B cell (primary cell): ENCODE measurements around the gene GADL1. TPM values are rescaled to one million over a fixed set of nuclear protein-coding genes. Genes with fewer than 3 reads are reported as not detected.

Source experiments
- ATAC-seq: fragments of 200-7000 bp; cut with Tn5 transposase; one replicate; pipeline ENCODE4 v1.10.0; 2021; ENCODE audit warnings: low read depth, mild to moderate bottlenecking, moderate number of reproducible peaks, moderate library complexity
- CTCF ChIA-PET: fragments of 350-600 bp; sonication (Branson Sonifier 250); formaldehyde crosslinking; loops from one replicate; lab custom pipeline; 2021; ENCODE audit warnings: antibody characterized with exemption, inconsistent platforms; lab: Charles Lee
- POLR2A ChIA-PET: fragments of 350-600 bp; sonication (Branson Sonifier 250); formaldehyde crosslinking; loops from one replicate; lab custom pipeline; 2021; ENCODE audit warnings: antibody characterized with exemption; lab: Charles Lee
- DNase-seq: peaks from one replicate; pipeline ENCODE4 v3.0.0; 2013
- H2AFZ ChIP-seq: 2 replicates; pipeline ENCODE4 v1.6.1; 2012; ENCODE audit warnings: mild to moderate bottlenecking, low read depth, low read length; ENCODE audit not compliant: insufficient read depth, poor library complexity, severe bottlenecking
- H3K27ac ChIP-seq, 2 donors: 1 replicate in 1 of 2; 2 replicates in 1 of 2; pipeline ENCODE4 v1.5.1; 2012 to 2013; ENCODE audit warnings: low read length in 2 of 2, mild to moderate bottlenecking in 2 of 2, moderate library complexity in 1 of 2
- H3K27me3 ChIP-seq, 4 experiments: fragments of 200-600 bp in 1 of 4; sonication (generic) in 1 of 4; replicated peaks in 1 of 4; 1 replicate in 2 of 4; 2 replicates in 2 of 4; pipeline versions ENCODE4 v1.6.1 to v1.7.0; 2013 to 2016; ENCODE audit warnings: low read length in 3 of 4, mild to moderate bottlenecking in 2 of 4, mixed read lengths in 1 of 4, moderate library complexity in 1 of 4; ENCODE audit not compliant: insufficient read depth in 4 of 4, control insufficient read depth in 3 of 4; ENCODE audit errors: control extremely low read depth in 1 of 4
- H3K36me3 ChIP-seq, 2 experiments: replicated peaks in 1 of 2; 1 replicate in 1 of 2; 2 replicates in 1 of 2; pipeline versions ENCODE4 v1.6.1 to v1.7.1; 2013; ENCODE audit warnings: low read length in 1 of 2; ENCODE audit not compliant: insufficient read depth in 2 of 2, control insufficient read depth in 1 of 2; ENCODE audit errors: control extremely low read depth in 1 of 2, extremely low read depth in 1 of 2
- H3K4me1 ChIP-seq, 2 donors: fragments of 200-600 bp in 1 of 2; sonication (generic) in 1 of 2; 1 replicate in 1 of 2; 2 replicates in 1 of 2; pipeline versions ENCODE4 v1.5.1 to v1.6.1; 2013 to 2017; ENCODE audit warnings: low read length in 2 of 2; ENCODE audit not compliant: control insufficient read depth in 2 of 2, insufficient read depth in 2 of 2
- H3K4me2 ChIP-seq: replicated peaks from 2 replicates; pipeline ENCODE3; 2012; ENCODE audit warnings: mild to moderate bottlenecking, low read depth, low read length; ENCODE audit not compliant: poor library complexity, severe bottlenecking
- H3K4me3 ChIP-seq, 5 experiments: fragments of 200-600 bp in 1 of 5; sonication (generic) in 1 of 5; 1 replicate in 3 of 5; 2 replicates in 2 of 5; pipeline versions ENCODE4 v1.5.1 to v1.7.0; 2011 to 2016; ENCODE audit warnings: low read length in 4 of 5, mild to moderate bottlenecking in 4 of 5, low read depth in 2 of 5, control low read depth in 1 of 5, moderate library complexity in 1 of 5; ENCODE audit not compliant: insufficient read depth in 1 of 5; ENCODE audit errors: control extremely low read depth in 1 of 5, extremely low read depth in 1 of 5
- H3K79me2 ChIP-seq: fragments of 200-600 bp; sonication (generic); one replicate; pipeline ENCODE4 v1.6.0; 2016; ENCODE audit warnings: low read length; ENCODE audit not compliant: control insufficient read depth, insufficient read depth
- H3K9ac ChIP-seq: fragments of 200-600 bp; sonication (generic); 2 replicates; pipeline ENCODE4 v1.6.1; 2017; ENCODE audit warnings: mild to moderate bottlenecking, low read length, moderate library complexity
- H3K9me3 ChIP-seq, 3 donors: one replicate each; pipeline versions ENCODE4 v1.6.1 to v1.7.1; 2013; ENCODE audit warnings: low read length in 2 of 3; ENCODE audit not compliant: control insufficient read depth in 2 of 3, insufficient read depth in 1 of 3; ENCODE audit errors: control extremely low read depth in 1 of 3
- H4K20me1 ChIP-seq: 2 replicates; pipeline ENCODE4 v1.6.0; 2012; ENCODE audit warnings: mild to moderate bottlenecking, low read length; ENCODE audit not compliant: insufficient read depth, control insufficient read depth, poor library complexity, severe bottlenecking
- H3K27ac Mint-ChIP-seq: one replicate; pipeline ENCODE4 v1.8.0; 2021; ENCODE audit warnings: mixed read lengths
- H3K27me3 Mint-ChIP-seq: one replicate; pipeline ENCODE4 v1.8.0; 2021; ENCODE audit warnings: mixed read lengths
- H3K4me1 Mint-ChIP-seq: one replicate; pipeline ENCODE4 v1.8.0; 2021; ENCODE audit warnings: mixed read lengths
- H3K4me3 Mint-ChIP-seq: one replicate; pipeline ENCODE4 v1.8.0; 2021; ENCODE audit warnings: mixed read lengths
- H3K9me3 Mint-ChIP-seq: one replicate; pipeline ENCODE4 v1.8.0; 2022; ENCODE audit warnings: mixed read lengths; ENCODE audit not compliant: insufficient read depth
- EZH2 ChIP-seq: IDR thresholded peaks from 2 replicates; pipeline ENCODE4 v1.6.1; 2012; ENCODE audit warnings: borderline replicate concordance, low read depth, mild to moderate bottlenecking, moderate library complexity, low read length; ENCODE audit not compliant: insufficient read depth, poor library complexity, severe bottlenecking
- WGBS: methylation state at CpG from one replicate; pipeline ENCODE4 v1.1.5; 2013; ENCODE audit warnings: missing lambda C conversion rate; ENCODE audit not compliant: insufficient coverage; 5-methylcytosine and 5-hydroxymethylcytosine counted together
- intact Hi-C: fragments of 100-400 bp; cut with micrococcal nuclease; formaldehyde crosslinking; loops from one replicate; pipeline ENCODE4 v1.10.0; 2022
- polyA plus RNA-seq: library from polyadenylated mRNA; depleted of rRNA; stranded (reverse); fragments of >200 nt; gene quantifications from 2 replicates; pipeline ENCODE4 v1.2.3, GENCODE V29; 2012
- total RNA-seq, 2 donors: library from RNA; stranded (reverse); fragments of 120-200 nt in 1 of 2; gene quantifications; 1 replicate in 1 of 2; 2 replicates in 1 of 2; pipeline versions ENCODE4 v1.2.3 to v1.2.4, GENCODE V29; 2013 to 2022
- TF ChIP-seq, protein P1 (sequence below): fragments of 200-600 bp; IDR thresholded peaks from one replicate; pipeline ENCODE4 v1.8.0; 2022; ENCODE audit warnings: antibody characterized with exemption, mild to moderate bottlenecking

The GADL1 gene
- total and polyA plus RNA-seq, 2 donors (not counting 1 experiment from before 2014, with no cell fraction given) = not detected

DNA sequence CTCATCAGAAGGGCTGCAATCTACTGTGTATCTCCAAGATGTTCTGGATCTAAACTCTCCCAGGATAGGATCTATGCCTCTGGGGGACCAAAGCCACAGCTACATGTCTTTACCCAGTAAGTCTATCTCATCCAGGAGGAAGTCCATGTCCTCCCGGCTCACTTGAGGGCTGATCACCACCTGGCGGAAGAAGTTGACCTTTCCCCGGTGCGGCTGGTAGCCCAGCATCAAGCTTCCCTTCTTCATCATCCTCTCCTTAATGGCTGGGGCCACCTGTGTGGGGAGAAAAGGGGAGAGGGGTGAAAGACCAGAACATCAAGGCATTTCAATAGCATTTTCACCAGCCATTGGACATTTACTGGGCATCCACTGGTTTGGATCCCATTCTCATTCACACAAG, 166.3 kb downstream of the GADL1 start:
- Histone ChIP-seq H3K4me3 (no peak overlapping the region), H3K4me2 (no peak overlapping the region), H3K36me3 (no peaks in the 10 kb centered on the region), H4K20me1 (no peaks in the 10 kb centered on the region), H2AFZ (no peak overlapping the region), H3K27me3 (no peaks in the 10 kb centered on the region), H3K27ac (no peak overlapping the region), H3K4me1 (no peaks in the 10 kb centered on the region), H3K9me3 (no peaks in the 10 kb centered on the region), H3K79me2 (no peaks in the 10 kb centered on the region), H3K9ac (no peak overlapping the region)
- intact Hi-C loops = no loop called here
- peaks cover 8% of the 10 kb centered on the region for H3K27me3 Mint-ChIP-seq
- ATAC-seq = no peak
- ChIA-PET CTCF (interaction anchor here (0.8 kb wide), 1 partner anchor 529 kb away, joined by 3 read pairs; no protein-coding TSS in a partner anchor), POLR2A (no interaction called here)
- H3K9me3 Mint-ChIP-seq = no peaks in the 10 kb centered on the region
- H3K4me1 Mint-ChIP-seq = no peaks in the 10 kb centered on the region
- WGBS = no CpG with 5 or more reads among the region's 4 CpGs
- no peak overlapping the region for H3K4me3 Mint-ChIP-seq
- TF ChIP-seq, protein P1, sequence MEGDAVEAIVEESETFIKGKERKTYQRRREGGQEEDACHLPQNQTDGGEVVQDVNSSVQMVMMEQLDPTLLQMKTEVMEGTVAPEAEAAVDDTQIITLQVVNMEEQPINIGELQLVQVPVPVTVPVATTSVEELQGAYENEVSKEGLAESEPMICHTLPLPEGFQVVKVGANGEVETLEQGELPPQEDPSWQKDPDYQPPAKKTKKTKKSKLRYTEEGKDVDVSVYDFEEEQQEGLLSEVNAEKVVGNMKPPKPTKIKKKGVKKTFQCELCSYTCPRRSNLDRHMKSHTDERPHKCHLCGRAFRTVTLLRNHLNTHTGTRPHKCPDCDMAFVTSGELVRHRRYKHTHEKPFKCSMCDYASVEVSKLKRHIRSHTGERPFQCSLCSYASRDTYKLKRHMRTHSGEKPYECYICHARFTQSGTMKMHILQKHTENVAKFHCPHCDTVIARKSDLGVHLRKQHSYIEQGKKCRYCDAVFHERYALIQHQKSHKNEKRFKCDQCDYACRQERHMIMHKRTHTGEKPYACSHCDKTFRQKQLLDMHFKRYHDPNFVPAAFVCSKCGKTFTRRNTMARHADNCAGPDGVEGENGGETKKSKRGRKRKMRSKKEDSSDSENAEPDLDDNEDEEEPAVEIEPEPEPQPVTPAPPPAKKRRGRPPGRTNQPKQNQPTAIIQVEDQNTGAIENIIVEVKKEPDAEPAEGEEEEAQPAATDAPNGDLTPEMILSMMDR = no peak
- TF ChIP-seq EZH2 = no peak
- DNase-seq = no peak
- H3K27ac Mint-ChIP-seq = no peak overlapping the region

DNA sequence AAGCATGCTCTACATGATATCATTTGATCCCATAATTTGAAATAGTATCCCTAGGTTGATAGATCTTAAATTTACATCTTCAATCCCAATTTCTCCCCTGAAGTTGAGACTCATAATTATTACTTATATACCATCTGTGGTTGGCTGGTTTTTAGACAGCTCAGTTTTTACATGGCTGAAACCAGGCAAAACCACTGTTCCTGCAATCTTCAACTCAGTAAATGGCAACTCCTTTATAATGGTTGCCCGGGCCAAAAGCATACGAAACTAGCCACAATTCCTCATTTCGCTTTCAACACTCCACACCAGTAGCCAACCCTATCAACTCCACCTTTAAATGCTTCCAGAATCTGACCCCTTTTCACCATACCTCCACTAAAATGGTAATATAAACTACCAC, 169.6 kb downstream of the GADL1 start:
- POLR2A ChIA-PET = interaction anchor here (0.5 kb wide), 1 partner anchor 365 kb away, joined by 6 read pairs; no protein-coding TSS in a partner anchor
- Mint-ChIP-seq H3K27me3 (peaks cover 6% of the 10 kb centered on the region), H3K27ac (no peak overlapping the region), H3K4me1 (no peaks in the 10 kb centered on the region), H3K9me3 (no peaks in the 10 kb centered on the region), H3K4me3 (no peak overlapping the region)
- H3K9ac ChIP-seq = no peak overlapping the region
- intact Hi-C loops = no loop called here
- H3K27ac ChIP-seq = no peak overlapping the region
- WGBS = 60% methylated on average over 3 of the region's 3 CpGs
- no peak overlapping the region for H2AFZ ChIP-seq
- H4K20me1 ChIP-seq = no peaks in the 10 kb centered on the region
- no peaks in the 10 kb centered on the region for H3K4me1 ChIP-seq
- H3K9me3 ChIP-seq = peaks cover 0 to 1% (median 0%) of the 10 kb centered on the region in 3 donors
- no peak for DNase-seq
- H3K4me2 ChIP-seq = no peak overlapping the region
- CTCF ChIA-PET = no interaction called here
- H3K36me3 ChIP-seq = no peaks in the 10 kb centered on the region
- ATAC-seq = no peak
- no peaks in the 10 kb centered on the region for H3K79me2 ChIP-seq
- H3K27me3 ChIP-seq = no peaks in the 10 kb centered on the region
- no peak overlapping the region for H3K4me3 ChIP-seq
- TF ChIP-seq EZH2 = no peak
- TF ChIP-seq, protein P1 = no peak
